DMS53 (cell line): ENCODE results near the gene ZPBP2.
A peak's percentile ranks its signal among the peaks of the same experiment; 100 is the strongest.
"Not testable (repeated sequence)": the region's sequence is repeated elsewhere in the genome, so short reads cannot be mapped to it uniquely, and the experiment has no call there.

ENCODE experiments used
- DNase-seq: peaks from one replicate; lab custom pipeline; 2025; lab: John Stamatoyannopoulos, UW

Gene ZPBP2

GRCh38 chr17:39855911-39856649, 11.9 kb upstream of the ZPBP2 start:
- not testable (repeated sequence) for DNase-seq

DNA sequence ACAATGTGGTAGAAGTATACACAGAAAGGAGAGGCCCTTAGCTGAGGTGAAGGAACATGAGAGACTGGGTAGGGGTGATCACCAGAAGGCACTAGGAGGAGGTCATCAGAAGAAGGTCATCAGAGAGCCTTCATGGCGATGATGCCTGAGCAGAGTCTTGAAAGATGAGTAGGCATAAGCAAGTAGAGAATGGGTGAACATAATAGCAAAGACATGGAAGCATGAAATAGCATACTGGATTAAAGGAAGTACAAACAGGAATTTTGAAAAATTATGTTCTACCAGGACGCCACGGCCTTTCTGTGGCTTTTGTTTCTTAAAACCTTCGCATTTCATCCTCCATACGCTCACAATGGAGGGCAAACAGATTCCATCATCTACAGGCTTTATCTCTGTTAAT, 6.8 kb upstream of the ZPBP2 start:
- DNase-seq = no peak

DNA sequence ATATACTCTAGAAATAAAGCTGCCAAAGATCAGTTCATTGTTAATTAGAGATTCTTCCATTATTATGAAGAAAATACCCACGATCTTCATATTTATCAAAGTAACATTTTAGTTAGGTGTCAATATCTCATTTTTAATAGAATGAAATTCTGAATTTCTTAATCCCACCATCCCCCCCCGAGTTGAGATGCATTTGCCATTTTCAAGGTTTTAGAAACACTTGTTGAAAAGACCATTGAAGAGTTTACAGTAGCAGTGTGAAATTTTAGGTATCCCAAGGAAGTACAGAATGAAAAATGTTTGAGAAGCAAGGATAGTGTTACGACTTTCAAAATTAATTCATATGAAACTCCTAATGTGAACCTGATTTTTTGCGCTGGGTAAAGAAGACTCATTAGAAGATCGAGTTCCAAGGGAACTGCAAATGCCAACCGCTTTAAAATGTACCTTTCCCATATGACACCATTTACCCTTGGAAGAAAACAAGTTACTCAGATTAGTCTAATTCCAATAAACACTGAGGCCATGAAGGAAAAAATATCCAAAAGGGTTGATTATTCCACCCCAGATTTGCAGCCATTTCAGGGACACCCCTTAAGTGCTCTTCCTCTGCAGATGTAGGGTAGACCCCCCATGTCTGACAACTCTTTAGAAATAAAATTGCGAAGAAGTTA, 4.6 kb upstream of the ZPBP2 start:
- DNase-seq = no peak

DNA sequence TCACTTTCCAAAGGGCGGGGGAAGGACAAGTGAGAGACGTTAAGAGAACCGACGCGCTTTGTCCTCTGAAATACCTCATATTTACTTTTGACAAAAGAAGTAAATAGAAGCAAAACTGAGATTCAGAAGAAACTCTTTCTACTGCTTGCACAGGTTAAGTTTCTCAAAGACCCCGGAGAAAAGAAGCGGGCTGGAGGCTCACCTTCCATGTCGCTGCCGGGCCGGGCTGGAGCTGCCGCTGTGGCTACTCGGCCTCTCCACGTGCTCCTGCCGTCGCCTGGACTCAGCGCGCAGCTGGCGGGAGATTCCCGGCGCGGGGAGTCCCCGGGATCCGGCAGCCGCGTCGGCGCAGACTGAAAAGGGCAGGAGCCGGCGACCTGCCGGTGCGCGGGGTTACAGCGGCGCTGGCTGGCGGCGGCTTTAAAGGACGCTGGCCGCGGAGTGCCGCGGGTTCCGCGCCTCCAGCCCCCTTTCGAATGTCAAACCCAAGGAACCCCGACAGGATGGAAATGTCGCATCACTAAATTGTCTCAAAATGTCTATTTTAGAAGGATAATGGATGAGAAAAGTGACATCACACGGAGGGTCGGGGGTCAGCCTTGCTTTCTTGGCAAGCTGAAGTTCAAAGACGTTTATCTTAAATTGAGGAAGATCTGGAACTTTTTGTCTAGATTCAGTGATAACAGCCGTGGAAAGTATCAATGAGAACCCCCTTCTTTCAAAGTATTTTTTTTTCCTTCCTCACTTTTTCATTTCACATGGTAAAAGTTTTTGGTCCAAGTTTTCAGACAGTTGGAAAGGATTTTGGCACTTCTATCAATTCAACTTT, 3.9 kb upstream of the ZPBP2 start, which contains the start of gene IKZF3:
Gene IKZF3 (minus strand): TSS at position 395 of the 829 bp plus-strand sequence. CDS start 186 bp downstream, at position 209.
- peak; percentile 93 for DNase-seq

DNA sequence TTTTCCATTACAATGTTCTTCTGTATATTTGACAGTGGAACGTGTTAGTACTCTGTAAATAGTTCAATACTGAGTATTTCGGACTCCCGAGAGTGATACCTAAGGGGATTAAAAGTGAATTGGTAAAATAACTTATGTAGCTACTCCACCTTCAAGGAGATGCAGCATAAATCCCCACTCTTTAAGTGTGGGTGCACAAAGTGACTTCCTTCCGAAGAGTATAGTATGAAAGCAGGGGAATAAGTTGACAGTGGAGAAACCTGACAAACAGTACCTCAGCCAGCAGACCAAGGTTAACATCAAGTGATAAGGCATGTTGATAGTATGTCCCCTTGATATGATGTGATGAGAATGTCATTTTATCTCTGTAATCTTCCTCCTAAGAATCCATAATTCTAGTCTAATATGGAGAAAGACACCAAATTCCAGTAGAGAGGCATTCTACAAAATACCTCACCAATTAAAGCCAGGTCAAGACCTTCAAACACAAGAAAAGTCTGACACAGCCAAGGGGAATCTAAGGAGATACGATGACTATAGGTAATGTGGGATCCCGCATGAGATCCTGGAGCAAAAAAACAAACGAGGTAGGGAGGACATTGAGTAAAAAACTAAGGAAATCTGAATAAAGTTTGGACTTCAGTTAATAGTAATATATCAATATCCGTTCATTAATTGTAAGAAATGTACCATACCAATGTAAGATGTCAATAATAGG, 1.8 kb upstream of the ZPBP2 start:
- no peak for DNase-seq

DNA sequence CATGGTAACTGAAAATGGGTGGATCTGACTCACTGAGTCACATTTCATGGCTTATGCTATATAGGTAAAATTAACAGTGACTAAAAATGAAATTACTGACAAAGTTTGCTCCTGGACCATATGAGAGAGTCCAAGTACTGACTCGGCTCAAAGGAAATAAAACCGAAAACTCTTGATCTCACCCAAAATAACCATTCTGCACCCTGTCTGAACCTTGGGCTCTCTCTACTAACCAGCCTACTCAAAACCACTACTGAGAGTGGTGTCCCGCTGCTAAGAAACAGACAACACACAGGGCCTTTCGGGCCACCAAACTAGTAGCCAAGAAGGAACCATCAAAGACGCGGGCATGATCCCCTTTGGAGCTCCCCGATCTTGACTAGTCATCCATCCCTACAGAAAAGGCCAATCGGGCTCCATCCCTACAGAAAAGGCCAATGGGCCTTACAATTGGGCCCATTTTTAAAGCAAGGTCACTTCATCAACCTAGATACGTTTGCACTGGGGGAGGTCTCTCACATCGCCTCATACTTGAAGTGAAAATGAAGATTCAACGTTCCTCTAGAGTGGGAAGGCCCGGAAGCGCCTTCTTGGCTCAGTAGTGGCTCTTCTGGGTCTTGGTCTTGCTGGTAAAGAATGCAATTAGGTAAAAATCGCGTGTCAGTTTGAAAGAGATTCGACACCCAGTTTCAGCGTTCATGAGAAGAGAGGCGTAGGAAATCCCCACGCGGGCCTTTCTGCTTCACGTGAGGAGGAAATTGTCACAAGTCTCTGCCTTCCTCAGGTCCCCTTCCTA, 720 bp upstream of the ZPBP2 start:
- DNase-seq = no peak

- DNase-seq = no peak
These were observed 546 bp downstream of the ZPBP2 start for GRCh38 chr17:39868554-39868942.

- no peak for DNase-seq
These were observed 2.8 kb downstream of the ZPBP2 start for GRCh38 chr17:39870776-39871175.

- DNase-seq = no peak
These were observed 3.8 kb downstream of the ZPBP2 start for GRCh38 chr17:39871801-39872200.

DNA sequence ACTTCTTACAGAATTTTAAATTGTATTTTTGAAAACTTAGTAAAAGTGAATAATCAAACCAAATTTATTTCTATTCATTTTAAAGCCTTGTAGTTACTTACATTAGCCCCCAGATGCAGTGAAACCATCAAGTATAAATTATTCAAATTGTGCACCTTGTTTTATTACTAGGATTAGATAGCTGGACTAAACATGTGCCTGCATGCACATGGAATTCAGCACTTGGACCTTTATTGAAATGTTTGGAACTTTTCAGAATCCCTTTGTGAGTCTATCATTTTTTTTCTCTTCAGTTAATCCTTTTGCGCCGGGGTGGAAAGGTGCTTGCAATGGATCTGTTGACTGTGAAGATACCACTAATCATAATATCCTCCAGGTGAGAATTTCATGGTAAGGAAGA, 4.7 kb downstream of the ZPBP2 start:
- DNase-seq = no peak

DNA sequence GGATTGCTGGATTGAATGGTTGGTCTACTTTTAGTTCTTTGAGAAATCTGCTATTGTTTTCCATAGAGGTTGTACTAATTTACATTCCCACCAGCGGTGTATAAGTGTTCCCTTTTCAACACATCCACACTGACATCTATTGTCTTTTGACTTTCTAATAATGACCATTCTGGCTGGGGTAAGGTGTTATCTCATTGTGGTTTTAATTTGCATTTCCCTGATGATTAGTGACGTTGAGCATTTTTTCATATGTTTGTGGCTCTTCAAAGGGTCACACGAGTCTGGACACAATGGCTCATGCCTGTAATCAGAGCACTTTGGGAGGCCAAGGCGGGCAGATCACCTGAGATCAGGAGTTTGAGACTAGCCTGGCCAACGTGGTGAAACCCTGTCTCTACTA, 18.1 kb downstream of the ZPBP2 start:
- not testable (repeated sequence) for DNase-seq

DNA sequence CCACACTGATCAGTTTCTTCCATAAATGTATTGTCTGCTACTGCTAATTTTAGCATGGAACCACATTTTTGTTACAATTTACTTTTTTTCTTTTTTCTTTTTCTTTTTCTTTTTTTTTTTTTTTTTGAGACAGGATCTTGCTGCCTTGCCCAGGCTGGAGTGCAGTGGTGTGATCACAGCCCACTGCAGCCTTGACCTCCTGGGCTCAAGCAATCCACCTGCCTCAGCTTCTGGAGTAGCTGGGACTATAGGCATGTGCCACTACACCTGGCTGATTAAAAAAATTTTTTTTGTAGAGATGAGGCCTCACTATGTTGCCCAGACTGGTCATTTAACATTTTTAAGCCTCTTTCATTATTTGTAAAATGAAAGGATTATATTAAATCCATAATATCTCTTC, 19.1 kb downstream of the ZPBP2 start:
- no peak for DNase-seq

GRCh38 chr17:39889200-39889599, 21.2 kb downstream of the ZPBP2 start:
- no peak for DNase-seq

GRCh38 chr17:39894681-39895376, 26.8 kb downstream of the ZPBP2 start:
- DNase-seq = no peak

- no peak for DNase-seq
These were observed 30.1 kb downstream of the ZPBP2 start for GRCh38 chr17:39898088-39898487.

DNA sequence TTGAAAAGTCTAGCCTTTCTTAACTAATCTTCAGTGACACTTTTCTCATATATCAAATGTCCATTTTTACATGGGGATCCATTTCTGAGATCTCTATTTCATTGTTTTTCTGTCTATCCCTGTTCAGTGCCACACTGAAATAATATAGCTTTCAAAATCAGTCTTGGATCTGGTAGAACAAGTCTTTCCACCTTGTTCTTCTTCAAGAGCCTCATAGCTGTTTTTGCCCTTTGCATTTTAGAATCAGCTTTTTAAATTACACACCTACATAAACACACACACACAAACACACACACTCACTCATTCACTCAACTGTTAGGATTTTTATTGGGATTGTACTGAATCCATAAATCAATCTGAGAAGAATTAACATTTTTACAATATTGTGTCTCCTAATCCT, 31.2 kb downstream of the ZPBP2 start:
- DNase-seq = peak; percentile 47

DNA sequence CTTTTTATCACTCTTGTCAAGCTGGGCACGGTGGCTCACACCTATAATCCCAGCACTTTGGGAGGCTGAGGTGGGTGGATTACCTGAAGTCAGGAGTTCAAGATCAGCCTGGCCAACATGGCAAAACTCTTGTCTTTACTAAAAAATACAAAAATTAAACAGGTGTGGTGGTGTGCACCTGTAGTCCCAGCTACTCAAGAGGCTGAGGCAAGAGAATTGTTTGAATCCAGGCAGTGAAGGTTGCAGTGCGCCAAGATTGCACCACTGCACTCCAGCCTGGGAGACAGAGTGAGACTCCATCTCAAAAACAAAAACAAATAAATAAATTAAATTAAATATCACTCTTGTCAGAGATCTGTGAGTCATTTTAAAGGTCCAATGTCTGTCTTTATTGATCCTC, 34.0 kb downstream of the ZPBP2 start:
- not testable (repeated sequence) for DNase-seq

- DNase-seq = no peak
These were observed 35.3 kb downstream of the ZPBP2 start for GRCh38 chr17:39903158-39903884.

DNA sequence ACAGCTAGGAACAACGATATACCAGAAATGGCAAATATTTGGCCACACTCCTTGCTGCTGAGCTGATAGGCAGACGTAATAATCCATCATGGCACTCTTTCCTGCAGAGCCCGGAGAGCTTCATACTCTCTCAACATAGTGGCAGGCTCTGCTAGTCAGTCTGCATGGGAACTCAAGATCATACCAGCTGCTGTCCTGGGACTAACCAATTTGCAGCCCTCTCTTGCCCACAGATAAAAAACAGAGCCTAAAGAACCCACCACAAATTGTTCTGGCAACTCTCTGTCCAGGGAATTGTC, 36.9 kb downstream of the ZPBP2 start:
- DNase-seq = no peak

DNA sequence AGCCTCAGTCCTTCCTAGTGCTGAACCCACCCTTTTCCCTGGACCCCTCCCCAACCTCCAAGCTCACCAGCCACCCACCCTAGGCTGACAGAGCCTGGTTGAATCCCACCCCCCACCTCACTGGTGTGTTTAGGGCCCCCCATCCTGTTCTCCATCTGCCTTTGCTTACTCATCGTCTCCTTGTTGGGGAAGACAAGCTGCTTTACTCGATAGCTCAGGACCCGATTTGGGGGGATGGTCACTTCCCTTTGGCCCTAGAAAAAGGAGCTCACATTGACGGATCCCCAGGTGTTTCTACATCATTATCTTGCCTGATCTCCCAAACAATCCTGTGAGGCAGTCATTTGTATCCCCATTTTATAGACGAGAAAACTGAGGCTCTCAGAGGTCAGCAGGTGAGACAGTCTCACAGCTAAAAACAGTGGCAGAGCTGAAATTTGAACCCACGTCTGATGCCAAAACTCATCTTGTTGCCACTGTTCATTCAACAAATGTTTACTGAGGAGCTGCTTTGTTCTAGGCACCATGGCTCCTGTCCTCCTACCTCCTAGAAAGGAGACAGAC, 40.9 kb downstream of the ZPBP2 start:
- DNase-seq = no peak
